HepG2 (cell line): ENCODE results near the gene NKD1. TPM values are rescaled to one million over a fixed set of nuclear protein-coding genes. Genes with fewer than 3 reads are reported as not detected.
A peak's percentile ranks its signal among the peaks of the same experiment; 100 is the strongest.

Source experiments
- CBFB ChIP-seq: sonication (generic); formaldehyde crosslinking; IDR thresholded peaks from 2 replicates; pipeline ENCODE4 v1.4.0; 2020; ENCODE audit warnings: missing genetic modification reagents
- E2F5 ChIP-seq: sonication (generic); formaldehyde crosslinking; conservative IDR thresholded peaks from 2 replicates; pipeline ENCODE4 v1.4.0; 2020; ENCODE audit warnings: missing genetic modification reagents
- HMG20B ChIP-seq: conservative IDR thresholded peaks from 2 replicates; pipeline ENCODE4 v1.6.1; 2016; ENCODE audit warnings: missing genetic modification reagents, missing compliant biosample characterization
- HNF4A ChIP-seq: sonication (generic); formaldehyde crosslinking; IDR thresholded peaks from 2 replicates; pipeline ENCODE4 v1.4.0; 2020; ENCODE audit warnings: missing genetic modification reagents
- KMT2A ChIP-seq: sonication (generic); formaldehyde crosslinking; IDR thresholded peaks from 2 replicates; pipeline ENCODE4 v1.4.0; 2020; ENCODE audit warnings: missing genetic modification reagents
- MED8 ChIP-seq: sonication (generic); formaldehyde crosslinking; IDR thresholded peaks from 2 replicates; pipeline ENCODE4 v1.8.1; 2023; ENCODE audit warnings: mild to moderate bottlenecking, missing genetic modification reagents; ENCODE audit not compliant: insufficient replicate concordance
- SMAD9 ChIP-seq: sonication (generic); formaldehyde crosslinking; IDR thresholded peaks from 2 replicates; pipeline ENCODE4 v1.5.1; 2020; ENCODE audit warnings: mild to moderate bottlenecking, missing genetic modification reagents
- SMC3 ChIP-seq: IDR thresholded peaks from 2 replicates; pipeline ENCODE4 v1.6.1; 2011; ENCODE audit warnings: low read length, improper control_type of control experiment
- SNRNP70 ChIP-seq: fragments of 200-400 bp; formaldehyde crosslinking; IDR thresholded peaks from 2 replicates; pipeline ENCODE4 v1.6.1; 2017; ENCODE audit warnings: mild to moderate bottlenecking, low read depth, low read length, moderate library complexity
- SP4 ChIP-seq: sonication (generic); formaldehyde crosslinking; IDR thresholded peaks from 2 replicates; pipeline ENCODE4 v1.8.1; 2023; ENCODE audit warnings: mild to moderate bottlenecking, missing genetic modification reagents
- TEF ChIP-seq: sonication (generic); formaldehyde crosslinking; IDR thresholded peaks from 2 replicates; pipeline ENCODE4 v1.5.0; 2020; ENCODE audit warnings: missing genetic modification reagents
- TP53 ChIP-seq: sonication (generic); formaldehyde crosslinking; conservative IDR thresholded peaks from 2 replicates; pipeline ENCODE4 v1.4.0; 2020; ENCODE audit warnings: missing genetic modification reagents
- ZBTB33 ChIP-seq: sonication (generic); formaldehyde crosslinking; IDR thresholded peaks from 2 replicates; pipeline ENCODE4 v1.4.0; 2020; ENCODE audit warnings: missing genetic modification reagents
- ZBTB8A ChIP-seq: sonication (generic); formaldehyde crosslinking; IDR thresholded peaks from 2 replicates; pipeline ENCODE4 v1.4.0; 2020; ENCODE audit warnings: mild to moderate bottlenecking, low read depth, missing genetic modification reagents, borderline replicate concordance
- ZNF230 ChIP-seq: sonication (generic); formaldehyde crosslinking; IDR thresholded peaks from 2 replicates; pipeline ENCODE4 v1.4.0; 2020; ENCODE audit warnings: mild to moderate bottlenecking, missing genetic modification reagents
- ZNF30 ChIP-seq: sonication (generic); formaldehyde crosslinking; IDR thresholded peaks from 2 replicates; pipeline ENCODE4 v1.5.0; 2020; ENCODE audit warnings: mild to moderate bottlenecking, missing genetic modification reagents
- ZNF33A ChIP-seq: sonication (generic); formaldehyde crosslinking; IDR thresholded peaks from 2 replicates; pipeline ENCODE4 v1.5.1; 2020; ENCODE audit warnings: missing genetic modification reagents, mild to moderate bottlenecking, moderate library complexity, borderline replicate concordance
- ZNF33B ChIP-seq: sonication (generic); formaldehyde crosslinking; IDR thresholded peaks from 2 replicates; pipeline ENCODE4 v1.5.1; 2020; ENCODE audit warnings: mild to moderate bottlenecking, missing genetic modification reagents
- ZNF432 ChIP-seq: sonication (generic); formaldehyde crosslinking; IDR thresholded peaks from 2 replicates; pipeline ENCODE4 v1.5.0; 2020; ENCODE audit warnings: missing genetic modification reagents, mild to moderate bottlenecking, borderline replicate concordance
- ZNF557 ChIP-seq: sonication (generic); formaldehyde crosslinking; IDR thresholded peaks from 2 replicates; pipeline ENCODE4 v1.4.0; 2020; ENCODE audit warnings: missing genetic modification reagents
- ZNF564 ChIP-seq: sonication (generic); formaldehyde crosslinking; IDR thresholded peaks from 2 replicates; pipeline ENCODE4 v1.8.1; 2023; ENCODE audit warnings: mild to moderate bottlenecking, missing genetic modification reagents
- ZNF724P ChIP-seq: sonication (generic); formaldehyde crosslinking; IDR thresholded peaks from 2 replicates; pipeline ENCODE4 v1.8.0; 2022; ENCODE audit warnings: missing genetic modification reagents, borderline replicate concordance
- ZNF772 ChIP-seq: sonication (generic); formaldehyde crosslinking; IDR thresholded peaks from 2 replicates; pipeline ENCODE4 v1.5.0; 2020; ENCODE audit warnings: mild to moderate bottlenecking, missing genetic modification reagents
- ZNF782 ChIP-seq: sonication (generic); formaldehyde crosslinking; IDR thresholded peaks from 2 replicates; pipeline ENCODE4 v1.4.0; 2020; ENCODE audit warnings: missing genetic modification reagents, mild to moderate bottlenecking, borderline replicate concordance
- ZNF891 ChIP-seq: sonication (generic); formaldehyde crosslinking; IDR thresholded peaks from 2 replicates; pipeline ENCODE4 v1.5.0; 2020; ENCODE audit warnings: mild to moderate bottlenecking, missing genetic modification reagents
- ZUFSP ChIP-seq: sonication (generic); formaldehyde crosslinking; IDR thresholded peaks from 2 replicates; pipeline ENCODE4 v1.9.0; 2021; ENCODE audit warnings: missing genetic modification reagents, mild to moderate bottlenecking, borderline replicate concordance
- polyA plus RNA-seq, 8 experiments: library from polyadenylated mRNA; depleted of rRNA in 3 of 8; stranded (reverse) in 7 of 8; unstranded in 1 of 8; fragments of >200 nt; fragmentation: Illumina TruSeq in 4 of 8; extraction: Trizol in 4 of 8; gene quantifications; 2 replicates each; pipeline versions ENCODE4 v1.2.1 to v1.2.3, GENCODE V29; 2011 to 2016; ENCODE audit warnings: low read depth in 4 of 8, missing spikeins in 1 of 8, mixed read lengths in 1 of 8; ENCODE audit not compliant: insufficient read depth in 1 of 8
- total RNA-seq, 5 experiments: library from RNA; depleted of rRNA; stranded (reverse); fragments of >200 nt; fragmentation: Illumina TruSeq; extraction: Trizol; gene quantifications; 2 replicates each; pipeline ENCODE4 v1.2.3, GENCODE V29; 2016; ENCODE audit warnings: low read depth in 1 of 5

NKD1 gene
- total and polyA plus RNA-seq, 2 of the 13 experiments (the other 11 are each of a cell fraction or from before 2014, with no cell fraction given) = 70.4 to 121 TPM

- TF ChIP-seq ZUFSP (CRISPR knock-in tag) (no peak), ZNF891 (CRISPR knock-in tag) (peak; percentile 65; the same call in 1 of the 2 replicates), KMT2A (CRISPR knock-in tag) (peak; percentile 79), ZNF30 (CRISPR knock-in tag) (no peak), ZNF432 (no peak), ZNF33A (no peak), TP53 (no peak), ZNF724P (CRISPR knock-in tag) (no peak; the same call in 1 of the 2 replicates), HNF4A (peak; percentile 64), ZNF230 (CRISPR knock-in tag) (0 out of 2 replicates have a peak, but pooled peaks have one; percentile 20), SMC3 (no peak), SP4 (CRISPR knock-in tag) (no peak), E2F5 (no peak), SMAD9 (CRISPR knock-in tag) (peak; percentile 75; the same call in 1 of the 2 replicates), SNRNP70 (no peak), ZNF33B (CRISPR knock-in tag) (0 out of 2 replicates have a peak, but pooled peaks have one; percentile 14), CBFB (CRISPR knock-in tag) (0 out of 2 replicates have a peak, but pooled peaks have one; percentile 15), ZBTB8A (no peak), MED8 (peak; percentile 44), ZBTB33 (CRISPR knock-in tag) (no peak; the same call in none of the 2 replicates), ZNF772 (CRISPR knock-in tag) (no peak), HMG20B (CRISPR knock-in tag) (0 out of 2 replicates have a peak, but pooled peaks have one; percentile 47), ZNF564 (CRISPR knock-in tag) (no peak), TEF (CRISPR knock-in tag) (no peak), ZNF557 (CRISPR knock-in tag) (0 out of 2 replicates have a peak, but pooled peaks have one; percentile 67), ZNF782 (CRISPR knock-in tag) (no peak; the same call in 1 of the 2 replicates)
Observed at GRCh38 chr16:50505714-50506542, 42.3 kb upstream of the NKD1 start (continued).
